Activated CD8-positive, alpha-beta memory T cell treated with anti-CD3 and anti-CD28 coated beads, Interleukin-2, amount 10 ng/mL, durations not matched to agents 7 days and 5 days (primary cell): Measurements from ENCODE around the gene MAGED4B. TPM values are rescaled to one million over a fixed set of nuclear protein-coding genes. Genes with fewer than 3 reads are reported as not detected.
"Not testable (repeated sequence)": the region's sequence is repeated elsewhere in the genome, so short reads cannot be mapped to it uniquely, and the experiment has no call there.

Source experiments
- ATAC-seq: fragments of 150-1000 bp; cut with Tn5 transposase; one replicate; pipeline ENCODE4 v1.10.0; 2021; ENCODE audit warnings: moderate library complexity
- CTCF ChIA-PET: fragments of 350-600 bp; sonication (Branson Sonifier 250); formaldehyde crosslinking; loops from one replicate; lab custom pipeline; 2021; ENCODE audit warnings: antibody characterized with exemption; lab: Charles Lee
- DNase-seq: peaks from one replicate; pipeline ENCODE4 v3.0.0-alpha.2; 2020
- H3K27ac Mint-ChIP-seq: one replicate; pipeline ENCODE4 v1.8.0; 2021; ENCODE audit warnings: mild to moderate bottlenecking, mixed read lengths
- H3K27me3 Mint-ChIP-seq: one replicate; pipeline ENCODE4 v1.8.0; 2021; ENCODE audit warnings: mixed read lengths
- H3K36me3 Mint-ChIP-seq: one replicate; pipeline ENCODE4 v1.8.0; 2021; ENCODE audit warnings: mild to moderate bottlenecking, mixed read lengths
- H3K4me1 Mint-ChIP-seq: one replicate; pipeline ENCODE4 v1.8.0; 2021; ENCODE audit warnings: mixed read lengths
- H3K4me3 Mint-ChIP-seq: one replicate; pipeline ENCODE4 v1.8.0; 2021; ENCODE audit warnings: mild to moderate bottlenecking, moderate library complexity, mixed read lengths
- H3K9me3 Mint-ChIP-seq: one replicate; pipeline ENCODE4 v1.8.0; 2022; ENCODE audit warnings: low read depth, mixed read lengths
- total RNA-seq, 2 experiments: library from RNA; stranded (reverse); gene quantifications; one replicate each; pipeline ENCODE4 v1.2.3, GENCODE V29; 2021

MAGED4B gene
- total RNA-seq = under 1 TPM; 0.82 to 0.98 TPM

GRCh38 chrX:52068666-52069640, at the start of gene MAGED4B:
MAGED4B (minus strand) TSS chrX:52069183; CDS start chrX:52068172, 1,011 bp downstream.
- H3K4me1 Mint-ChIP-seq, ATAC-seq, H3K9me3 Mint-ChIP-seq, H3K36me3 Mint-ChIP-seq, H3K27me3 Mint-ChIP-seq, CTCF ChIA-PET, H3K27ac Mint-ChIP-seq, DNase-seq, H3K4me3 Mint-ChIP-seq: not testable (repeated sequence)

GRCh38 chrX:52118262-52118661, 49.3 kb upstream of the MAGED4B start:
- H3K4me1 Mint-ChIP-seq = no peaks in the 10 kb centered on the region
- DNase-seq (no peak), ATAC-seq (no peak)
- no peaks in the 10 kb centered on the region for H3K9me3 Mint-ChIP-seq
- no peaks in the 10 kb centered on the region for H3K27me3 Mint-ChIP-seq
- H3K4me3 Mint-ChIP-seq = no peak overlapping the region
- CTCF ChIA-PET = no interaction called here
- no peak overlapping the region for H3K27ac Mint-ChIP-seq
- H3K36me3 Mint-ChIP-seq = no peaks in the 10 kb centered on the region

- ATAC-seq = no peak
- CTCF ChIA-PET = no interaction called here
- H3K27me3 Mint-ChIP-seq = no peaks in the 10 kb centered on the region
Observed at GRCh38 chrX:52082578-52082977, 13.6 kb upstream of the MAGED4B start.

GRCh38 chrX:52078131-52078530, 9.1 kb upstream of the MAGED4B start:
- Mint-ChIP-seq H3K36me3 (no peaks in the 10 kb centered on the region), H3K27me3 (no peaks in the 10 kb centered on the region), H3K4me1 (peaks cover 3% of the 10 kb centered on the region), H3K4me3 (no peak overlapping the region), H3K27ac (no peak overlapping the region), H3K9me3 (no peaks in the 10 kb centered on the region)
- ATAC-seq (no peak), DNase-seq (no peak)
- CTCF ChIA-PET = no interaction called here

More at GRCh38 chrX:52082578-52082977, 13.6 kb upstream of the MAGED4B start:
- Mint-ChIP-seq H3K4me3 (no peak overlapping the region), H3K9me3 (no peaks in the 10 kb centered on the region), H3K27ac (no peak overlapping the region), H3K36me3 (no peaks in the 10 kb centered on the region), H3K4me1 (peaks cover 3% of the 10 kb centered on the region)
- DNase-seq = no peak

GRCh38 chrX:52042288-52042687, 26.7 kb downstream of the MAGED4B start:
- H3K4me3 Mint-ChIP-seq, H3K9me3 Mint-ChIP-seq, DNase-seq, ATAC-seq, H3K27me3 Mint-ChIP-seq, CTCF ChIA-PET, H3K27ac Mint-ChIP-seq, H3K36me3 Mint-ChIP-seq, H3K4me1 Mint-ChIP-seq: not testable (repeated sequence)

GRCh38 chrX:52034211-52034610, 34.8 kb downstream of the MAGED4B start:
- Mint-ChIP-seq H3K27me3 (no peaks in the 10 kb centered on the region), H3K4me1 (no peaks in the 10 kb centered on the region), H3K9me3 (no peaks in the 10 kb centered on the region), H3K27ac (no peak overlapping the region), H3K36me3 (no peaks in the 10 kb centered on the region), H3K4me3 (no peak overlapping the region)
- DNase-seq (no peak), ATAC-seq (no peak)
- CTCF ChIA-PET = no interaction called here

GRCh38 chrX:52031371-52031770, 37.6 kb downstream of the MAGED4B start:
- DNase-seq = no peak

GRCh38 chrX:52015794-52016193, 53.2 kb downstream of the MAGED4B start:
- H3K27me3 Mint-ChIP-seq = no peaks in the 10 kb centered on the region
- no peak overlapping the region for H3K4me3 Mint-ChIP-seq
- H3K27ac Mint-ChIP-seq = no peak overlapping the region
- CTCF ChIA-PET = no interaction called here
- H3K36me3 Mint-ChIP-seq = no peaks in the 10 kb centered on the region
- H3K9me3 Mint-ChIP-seq = no peaks in the 10 kb centered on the region
- H3K4me1 Mint-ChIP-seq = no peaks in the 10 kb centered on the region
- DNase-seq (no peak), ATAC-seq (no peak)

More at GRCh38 chrX:52031371-52031770, 37.6 kb downstream of the MAGED4B start:
- Mint-ChIP-seq H3K4me1 (no peaks in the 10 kb centered on the region), H3K9me3 (no peaks in the 10 kb centered on the region), H3K27me3 (no peaks in the 10 kb centered on the region), H3K4me3 (no peak overlapping the region), H3K27ac (no peak overlapping the region), H3K36me3 (no peaks in the 10 kb centered on the region)
- ATAC-seq = no peak
- CTCF ChIA-PET = no interaction called here

Other genes starting within 250 kb of the MAGED4B start
- gene MAGED1, start 175.6 kb downstream of the MAGED4B start, total RNA-seq = 10 to 100 TPM; 30.3 to 33.4 TPM
- under 1 TPM in 1 of 2 experiments, not detected in 1; 0.32 TPM for gene MAGED4, start 115.7 kb upstream of the MAGED4B start, total RNA-seq